Measurements from ENCODE around the gene FAM9B. TPM values are rescaled to one million over a fixed set of nuclear protein-coding genes. Genes with fewer than 3 reads are reported as not detected.

The FAM9B gene
- total and polyA plus RNA-seq, 2 donors from 2014 or later: not detected

DNA sequence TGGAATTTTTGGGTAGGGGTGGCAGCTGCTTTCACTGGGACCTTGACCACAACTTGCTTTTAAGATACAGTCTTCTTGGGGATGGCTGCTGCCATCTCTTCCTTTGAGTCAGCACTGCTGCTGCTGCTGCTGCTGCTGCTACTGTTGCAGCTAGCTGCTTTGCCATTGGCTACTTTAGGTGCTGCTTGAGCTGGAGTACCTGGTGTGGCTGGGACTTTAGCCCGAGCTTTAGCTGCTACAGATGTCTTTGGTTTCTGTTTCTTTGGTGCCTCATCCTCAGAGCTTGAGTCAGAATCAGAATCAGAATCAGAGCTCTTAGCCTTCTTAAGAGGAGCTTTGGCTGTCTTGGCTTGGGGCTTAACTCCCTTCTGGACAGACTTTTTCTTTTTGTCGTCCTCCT lies 52.2 kb downstream of the FAM9B start:
- Histone ChIP-seq H3K27ac (ENCODE audit: low read depth in 2 of 2, low read length in 2 of 2) (no peak overlapping the region), H3K9me3 (ENCODE audit: control insufficient read depth in 2 of 3, insufficient read depth in 1 of 3, low read length in 3 of 3) (no peaks in the 10 kb centered on the region), H3K36me3 (ENCODE audit: control insufficient read depth in 2 of 3, insufficient read depth in 3 of 3, low read length in 3 of 3) (no peaks in the 10 kb centered on the region)

DNA sequence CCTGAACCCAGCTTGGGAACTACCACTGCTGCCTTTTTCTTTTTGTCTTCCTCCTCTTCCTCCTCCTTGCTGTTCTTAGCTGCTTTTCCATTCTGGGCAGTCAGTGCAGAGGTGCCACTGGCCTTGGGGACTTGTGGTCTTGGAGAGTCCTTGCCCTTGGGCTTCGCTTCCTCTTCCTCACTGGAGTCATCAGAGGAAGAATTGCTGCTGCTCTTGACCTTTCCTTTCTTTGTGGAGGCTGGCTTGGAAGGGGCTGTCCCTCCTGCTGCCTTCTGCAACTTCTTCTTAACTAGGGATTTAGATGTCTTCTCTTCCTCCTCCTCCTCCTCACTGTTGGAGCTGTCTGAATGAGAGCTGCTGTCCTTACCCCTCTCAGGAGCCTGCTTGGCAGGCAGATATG lies 53.2 kb downstream of the FAM9B start:
- FAIRE-seq (no peak), DNase-seq (no peak)
- no peak overlapping the region for H3K27ac ChIP-seq (ENCODE audit: low read depth in 2 of 2, low read length in 2 of 2)
- H3K27me3 ChIP-seq (ENCODE audit: control insufficient read depth, insufficient read depth, low read length): no peaks in the 10 kb centered on the region
- intact Hi-C loops (cut with DNase I): no loop called here
- H3K4me1 ChIP-seq (ENCODE audit: control insufficient read depth in 2 of 3, insufficient read depth in 2 of 3, low read depth in 1 of 3, low read length in 3 of 3): no peaks in the 10 kb centered on the region
- H3K4me3 ChIP-seq (ENCODE audit: low read length in 3 of 3): no peak overlapping the region
- TF ChIP-seq, protein P1, sequence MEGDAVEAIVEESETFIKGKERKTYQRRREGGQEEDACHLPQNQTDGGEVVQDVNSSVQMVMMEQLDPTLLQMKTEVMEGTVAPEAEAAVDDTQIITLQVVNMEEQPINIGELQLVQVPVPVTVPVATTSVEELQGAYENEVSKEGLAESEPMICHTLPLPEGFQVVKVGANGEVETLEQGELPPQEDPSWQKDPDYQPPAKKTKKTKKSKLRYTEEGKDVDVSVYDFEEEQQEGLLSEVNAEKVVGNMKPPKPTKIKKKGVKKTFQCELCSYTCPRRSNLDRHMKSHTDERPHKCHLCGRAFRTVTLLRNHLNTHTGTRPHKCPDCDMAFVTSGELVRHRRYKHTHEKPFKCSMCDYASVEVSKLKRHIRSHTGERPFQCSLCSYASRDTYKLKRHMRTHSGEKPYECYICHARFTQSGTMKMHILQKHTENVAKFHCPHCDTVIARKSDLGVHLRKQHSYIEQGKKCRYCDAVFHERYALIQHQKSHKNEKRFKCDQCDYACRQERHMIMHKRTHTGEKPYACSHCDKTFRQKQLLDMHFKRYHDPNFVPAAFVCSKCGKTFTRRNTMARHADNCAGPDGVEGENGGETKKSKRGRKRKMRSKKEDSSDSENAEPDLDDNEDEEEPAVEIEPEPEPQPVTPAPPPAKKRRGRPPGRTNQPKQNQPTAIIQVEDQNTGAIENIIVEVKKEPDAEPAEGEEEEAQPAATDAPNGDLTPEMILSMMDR (IDR thresholded peaks at IDR 0.05; ENCODE audit: borderline replicate concordance, extremely low read depth, insufficient read depth): no peak
- H3K9me3 ChIP-seq (ENCODE audit: control insufficient read depth in 2 of 3, insufficient read depth in 1 of 3, low read length in 3 of 3): no peaks in the 10 kb centered on the region
- no peak overlapping the region for H3K9ac ChIP-seq (ENCODE audit: low read length in 3 of 3)
- no peaks in the 10 kb centered on the region for H3K36me3 ChIP-seq (ENCODE audit: control insufficient read depth in 2 of 3, insufficient read depth in 3 of 3, low read length in 3 of 3)

More for the DNA sequence above, 52.2 kb downstream of the FAM9B start:
- Histone ChIP-seq H3K4me3 (ENCODE audit: low read length in 3 of 3) (no peak overlapping the region), H3K4me1 (ENCODE audit: control insufficient read depth in 2 of 3, insufficient read depth in 2 of 3, low read depth in 1 of 3, low read length in 3 of 3) (no peaks in the 10 kb centered on the region), H3K27me3 (ENCODE audit: control insufficient read depth, insufficient read depth, low read length) (no peaks in the 10 kb centered on the region), H3K9ac (ENCODE audit: low read length in 3 of 3) (no peak overlapping the region)
- no peak for DNase-seq
- FAIRE-seq: no peak
- intact Hi-C loops (cut with DNase I): no loop called here
- TF ChIP-seq, protein P1 (IDR thresholded peaks at IDR 0.05; ENCODE audit: borderline replicate concordance, extremely low read depth, insufficient read depth): no peak

Other genes with a start within 250 kb of the FAM9B start
- not detected for gene FAM9A, start 232.7 kb downstream of the FAM9B start, total RNA-seq
- gene FAM9A, start 232.7 kb downstream of the FAM9B start, polyA plus RNA-seq (ENCODE audit: insufficient read depth, low read depth, low replicate concordance): not detected

All from kidney (tissue), 14 donors.